DMS114 treated with DMSO at 0.1 percent for 48 hours (cell line): ENCODE measurements around the gene STXBP4.

Experiments used
- DNase-seq: peaks from one replicate; lab custom pipeline; 2025; ENCODE audit not compliant: unreplicated experiment; lab: John Stamatoyannopoulos, UW

Gene STXBP4

GRCh38 chr17:55219459-55219858 is 250.9 kb downstream of the STXBP4 start:
- no peak for DNase-seq

GRCh38 chr17:55219934-55220333 is 251.4 kb downstream of the STXBP4 start:
- DNase-seq, result no peak
